GM21367 (cell line): Measurements from ENCODE around the gene ARMC8.
"Not testable (repeated sequence)": the region's sequence is repeated elsewhere in the genome, so short reads cannot be mapped to it uniquely, and the experiment has no call there.

ENCODE experiments used
- ATAC-seq: cut with Tn5 transposase; IDR thresholded peaks from one replicate; pipeline ENCODE4 v1.9.1; 2021; ENCODE audit not compliant: unreplicated experiment

ARMC8 gene, protein sequence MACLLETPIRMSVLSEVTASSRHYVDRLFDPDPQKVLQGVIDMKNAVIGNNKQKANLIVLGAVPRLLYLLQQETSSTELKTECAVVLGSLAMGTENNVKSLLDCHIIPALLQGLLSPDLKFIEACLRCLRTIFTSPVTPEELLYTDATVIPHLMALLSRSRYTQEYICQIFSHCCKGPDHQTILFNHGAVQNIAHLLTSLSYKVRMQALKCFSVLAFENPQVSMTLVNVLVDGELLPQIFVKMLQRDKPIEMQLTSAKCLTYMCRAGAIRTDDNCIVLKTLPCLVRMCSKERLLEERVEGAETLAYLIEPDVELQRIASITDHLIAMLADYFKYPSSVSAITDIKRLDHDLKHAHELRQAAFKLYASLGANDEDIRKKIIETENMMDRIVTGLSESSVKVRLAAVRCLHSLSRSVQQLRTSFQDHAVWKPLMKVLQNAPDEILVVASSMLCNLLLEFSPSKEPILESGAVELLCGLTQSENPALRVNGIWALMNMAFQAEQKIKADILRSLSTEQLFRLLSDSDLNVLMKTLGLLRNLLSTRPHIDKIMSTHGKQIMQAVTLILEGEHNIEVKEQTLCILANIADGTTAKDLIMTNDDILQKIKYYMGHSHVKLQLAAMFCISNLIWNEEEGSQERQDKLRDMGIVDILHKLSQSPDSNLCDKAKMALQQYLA

DNA sequence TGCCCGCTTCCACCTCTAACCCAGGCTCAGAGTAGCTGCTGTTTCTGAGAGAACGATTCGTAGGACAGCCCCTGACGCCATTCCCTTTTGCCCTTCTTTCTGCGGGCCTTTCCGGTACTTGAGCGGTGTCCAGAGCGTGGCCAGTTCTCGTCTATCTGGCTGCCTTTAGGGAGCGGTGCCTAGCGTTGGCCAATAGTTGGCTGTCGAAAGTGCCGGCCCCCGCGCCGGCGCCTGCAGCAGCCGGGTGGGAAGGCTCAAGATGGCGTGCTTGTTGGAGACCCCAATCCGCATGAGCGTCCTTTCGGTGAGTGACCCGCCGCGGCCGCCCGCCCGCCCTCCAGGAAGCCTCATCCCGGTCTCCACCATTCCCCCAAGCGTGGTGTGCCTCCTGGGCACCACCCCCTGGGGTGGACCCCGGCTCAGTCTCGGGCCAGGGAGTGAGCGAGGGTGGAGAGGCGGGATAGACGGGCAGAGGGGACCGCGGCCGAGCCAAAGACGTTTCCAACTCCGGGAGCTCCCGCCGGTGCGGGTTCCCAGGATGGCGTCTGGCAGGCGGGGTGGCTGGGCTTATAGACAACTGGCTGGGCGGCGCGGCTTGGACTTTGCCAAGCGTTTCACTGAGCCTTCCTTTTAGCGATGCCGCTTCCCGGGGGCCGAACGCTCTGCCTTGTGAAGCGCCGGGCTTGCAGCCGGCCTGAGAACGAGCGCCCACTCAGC, at the start of gene ARMC8:
TSS of gene ARMC8 (plus strand) at position 6 of the 717 bp plus-strand sequence. CDS start at position 260, 254 bp downstream.
- peak; percentile 36 for ATAC-seq

DNA sequence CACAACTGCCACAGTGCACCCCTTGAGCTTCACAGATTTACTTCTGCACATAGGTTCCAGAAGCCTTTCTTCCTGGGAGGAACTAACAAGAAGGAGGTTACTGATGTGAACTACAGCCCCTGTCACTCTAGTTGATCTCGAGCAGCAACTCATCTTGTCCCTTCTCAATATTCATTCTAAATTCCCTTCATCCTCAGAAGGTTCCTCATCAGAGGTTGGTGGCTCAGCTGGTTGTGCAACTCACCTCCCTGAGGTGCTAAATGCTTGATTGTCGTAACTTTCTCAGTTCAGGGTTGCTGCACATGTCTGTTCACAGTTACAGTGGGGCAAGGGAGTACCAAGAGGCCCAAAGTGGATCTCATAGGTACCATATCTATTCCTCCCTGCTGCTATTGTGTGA, 49.2 kb upstream of the ARMC8 start:
- ATAC-seq: no peak

DNA sequence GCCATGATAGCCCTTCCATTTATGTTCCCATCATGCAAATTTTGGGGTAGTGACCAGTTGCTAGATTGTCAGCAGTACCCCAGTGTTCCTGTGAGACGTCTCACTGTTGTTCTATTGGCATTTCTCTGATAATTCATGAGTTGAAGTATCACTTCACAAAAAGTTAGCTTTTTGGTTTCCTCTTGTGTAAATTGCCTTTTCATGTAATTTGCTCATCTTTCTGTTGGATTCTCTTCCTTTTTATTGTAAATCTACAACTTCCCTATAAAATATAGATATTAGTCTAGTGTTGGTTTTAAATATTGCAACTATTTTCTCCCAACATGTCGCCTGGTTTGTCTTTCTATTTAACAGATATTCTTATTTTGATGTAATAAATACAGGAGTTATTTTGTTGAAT, 47.4 kb upstream of the ARMC8 start:
- no peak for ATAC-seq

DNA sequence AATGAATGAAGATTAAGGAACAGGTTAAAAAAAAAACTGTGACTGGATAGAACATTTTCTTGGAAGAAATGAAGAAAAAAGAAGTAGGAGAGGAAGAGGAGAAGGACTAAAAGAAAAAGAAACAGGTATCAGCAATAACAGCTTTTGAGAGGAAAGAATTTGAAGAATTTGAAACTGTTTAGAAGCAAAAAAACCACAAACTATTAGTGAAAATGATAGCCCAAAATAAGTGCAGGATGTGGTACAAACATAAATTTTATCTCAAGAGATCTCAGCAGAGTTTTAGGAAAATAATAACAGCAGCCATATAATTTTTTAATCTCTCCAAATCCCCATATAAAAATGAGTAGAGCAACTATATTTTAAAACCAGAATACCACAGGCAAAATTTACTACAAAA, 46.2 kb upstream of the ARMC8 start:
- ATAC-seq: no peak

DNA sequence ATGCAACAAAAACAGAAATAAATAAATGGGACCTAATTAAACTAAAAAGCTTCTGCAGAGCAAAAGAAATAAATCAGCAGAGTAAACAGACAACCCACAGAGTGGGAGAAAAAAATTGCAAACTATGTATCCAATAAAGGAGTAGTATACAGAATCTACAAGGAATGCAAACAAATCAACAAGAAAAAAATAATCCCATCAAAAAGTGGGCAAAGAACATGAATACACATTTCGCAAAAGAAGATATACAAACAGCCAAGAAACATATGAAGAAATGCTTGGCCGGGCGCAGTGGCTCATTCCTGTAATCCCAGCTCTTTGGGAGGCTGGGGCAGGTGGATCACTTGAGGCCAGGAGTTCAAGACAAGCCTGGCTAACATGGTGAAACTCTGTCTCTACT, 44.9 kb upstream of the ARMC8 start:
- not testable (repeated sequence) for ATAC-seq

DNA sequence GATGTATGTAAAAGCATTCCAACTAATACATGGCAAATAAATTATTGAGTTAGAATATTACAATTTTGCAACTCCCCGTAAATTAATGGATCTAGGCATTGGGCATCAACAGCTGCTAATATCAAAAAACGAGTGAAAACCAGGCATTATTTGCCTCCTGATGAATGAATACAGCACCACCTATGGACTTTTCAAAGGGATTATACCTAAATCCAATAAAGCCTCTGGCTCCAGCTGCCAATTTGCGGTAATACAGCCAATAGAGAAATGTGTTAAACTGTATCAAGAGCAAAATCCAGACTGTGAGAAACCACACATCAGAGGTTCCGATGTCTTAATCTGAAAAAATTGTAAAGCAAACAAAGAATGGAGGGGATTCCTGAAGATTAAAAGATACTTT, 38.6 kb upstream of the ARMC8 start:
- no peak for ATAC-seq

DNA sequence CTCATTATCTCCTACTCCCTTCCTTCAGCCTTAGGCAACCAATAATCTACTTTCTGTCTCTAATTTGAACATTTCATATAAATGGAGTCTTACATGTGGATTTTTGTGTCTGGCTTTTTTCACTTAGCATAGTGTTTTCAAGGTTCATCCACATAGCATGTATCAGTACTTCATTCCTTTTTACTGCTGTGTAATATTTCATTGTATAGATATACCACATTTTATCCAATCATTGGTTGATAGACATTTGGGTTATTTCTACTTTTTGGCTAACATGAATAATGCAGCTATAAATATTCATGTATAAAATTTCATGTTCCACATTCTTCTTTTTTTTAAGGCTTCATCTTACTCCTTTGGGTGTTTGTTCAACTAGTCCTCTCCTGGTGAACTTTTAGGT, 32.6 kb upstream of the ARMC8 start:
- no peak for ATAC-seq

DNA sequence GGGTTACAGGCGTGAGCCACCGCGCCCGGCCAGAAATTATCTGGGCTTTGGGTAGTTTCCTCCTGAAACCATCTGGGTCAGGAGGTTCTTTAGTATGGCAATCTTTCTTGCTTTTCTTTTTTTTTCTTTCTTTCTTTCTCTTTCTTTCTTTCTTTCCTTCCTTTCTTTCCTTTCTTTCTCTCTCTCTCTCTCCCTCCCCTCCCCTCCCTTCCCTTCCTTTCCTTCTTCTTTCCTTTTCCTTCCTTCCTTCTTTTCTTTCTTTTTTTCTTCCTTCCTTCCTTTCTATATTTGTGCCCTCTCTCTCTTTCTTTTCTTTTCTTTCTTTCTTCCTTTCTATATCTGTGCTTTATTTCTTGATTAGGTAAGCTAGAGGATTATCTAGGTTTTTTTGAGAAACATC, 29.4 kb upstream of the ARMC8 start:
- no peak for ATAC-seq

DNA sequence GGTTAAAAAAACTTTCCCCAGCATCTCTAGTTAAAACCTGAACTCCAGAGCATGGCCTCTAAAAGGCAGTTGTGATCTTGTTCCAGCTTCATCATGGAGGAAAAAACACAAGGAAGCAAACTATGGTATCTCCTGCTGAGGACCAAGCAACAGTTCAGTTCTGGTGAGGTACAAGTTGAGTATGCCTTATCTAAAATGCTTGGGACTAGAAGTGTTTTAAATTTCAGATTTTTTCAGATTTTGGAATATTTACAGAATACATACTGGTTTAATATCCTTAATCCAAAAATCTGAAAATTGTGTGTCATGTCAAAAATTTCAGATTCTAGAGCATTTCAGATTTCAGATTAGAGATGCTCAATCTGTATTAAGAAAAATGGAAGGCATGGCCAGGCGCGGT, 22.0 kb upstream of the ARMC8 start:
- ATAC-seq: no peak

DNA sequence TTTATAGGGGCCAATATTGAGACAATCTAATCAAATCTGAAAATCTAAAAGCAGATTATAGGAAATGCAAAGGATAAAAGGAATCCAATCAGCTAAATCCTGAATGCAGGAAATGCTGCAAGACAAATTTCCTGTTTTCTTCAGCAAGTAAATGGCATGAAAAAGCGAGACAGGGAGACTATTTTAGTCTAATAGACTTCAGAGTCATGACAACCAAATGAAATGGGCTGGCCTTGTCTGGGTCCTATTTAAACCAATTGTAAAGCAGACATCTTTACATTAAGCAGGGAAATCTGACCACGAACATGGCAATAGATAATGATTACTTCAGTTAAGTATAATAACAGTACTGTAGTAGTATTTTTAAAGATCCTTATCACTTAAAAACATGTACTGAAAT, 14.5 kb upstream of the ARMC8 start:
- no peak for ATAC-seq

DNA sequence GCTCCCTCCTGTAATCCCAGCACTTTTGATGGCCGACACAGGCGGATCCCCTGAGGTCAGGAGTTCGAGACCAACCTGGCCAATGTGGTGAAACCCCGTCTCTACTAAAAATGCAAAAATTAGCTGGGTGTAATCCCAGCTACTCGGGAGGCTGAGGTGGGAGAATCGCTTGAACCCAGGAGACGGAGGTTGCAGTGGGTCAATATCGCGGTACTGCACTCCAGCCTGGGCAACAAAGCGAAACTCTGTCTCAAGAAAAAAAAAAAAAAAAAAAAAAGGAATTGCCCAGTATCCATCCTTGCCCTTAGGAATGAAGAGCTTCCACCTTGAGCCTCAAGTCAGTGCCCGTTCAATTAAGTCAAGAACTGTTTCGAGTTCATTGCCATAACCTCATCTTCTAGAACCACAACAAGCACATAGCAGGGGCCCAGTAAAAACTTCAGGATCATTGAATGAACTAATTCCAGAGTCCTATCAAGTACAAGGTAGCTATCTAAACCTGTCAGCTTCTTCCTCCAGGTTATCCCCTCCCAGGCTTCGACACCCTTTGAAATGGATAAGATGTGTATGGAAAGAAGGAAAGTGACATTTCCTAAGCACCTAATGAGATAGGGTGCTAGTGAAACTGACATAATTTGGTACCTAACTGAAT, 13.2 kb upstream of the ARMC8 start:
- ATAC-seq: no peak

DNA sequence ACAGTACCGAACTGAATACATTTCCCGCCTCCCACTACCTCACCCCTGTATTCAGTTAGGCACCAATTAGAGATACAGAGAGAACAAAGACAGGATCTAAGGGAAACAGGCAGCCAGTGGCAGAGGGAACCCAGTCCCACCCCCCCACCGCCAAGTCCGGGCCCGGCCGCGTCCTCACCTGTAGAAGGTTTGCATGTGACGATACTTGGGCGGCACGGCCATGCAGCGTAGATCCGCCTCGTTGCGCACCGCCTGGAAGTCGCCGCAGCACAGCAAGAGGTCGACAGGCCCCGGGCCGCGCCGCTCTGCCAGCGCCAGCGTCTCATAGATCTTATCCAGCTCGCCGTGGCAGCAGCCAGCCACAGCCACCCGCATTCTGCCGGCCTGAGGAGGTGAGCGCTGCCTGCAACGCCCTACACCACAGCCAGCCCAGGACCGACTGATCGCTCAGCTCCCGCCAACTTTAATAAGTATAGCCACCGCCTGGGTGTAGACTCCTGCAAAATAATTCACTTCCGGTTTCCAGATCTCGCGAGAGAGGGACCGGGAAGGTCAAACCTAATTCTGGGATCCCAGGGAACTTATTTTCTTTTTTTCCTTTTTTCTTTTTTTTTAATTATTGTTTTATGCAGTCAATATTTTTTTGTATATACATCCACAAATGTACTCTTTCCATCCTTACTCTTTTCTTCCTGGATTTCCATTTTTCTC, 12.5 kb upstream of the ARMC8 start, which contains the start of gene DBR1:
TSS of gene DBR1 (minus strand) at position 501 of the 711 bp plus-strand sequence. CDS start at position 375, 126 bp downstream.
- peak; percentile 88 for ATAC-seq

DNA sequence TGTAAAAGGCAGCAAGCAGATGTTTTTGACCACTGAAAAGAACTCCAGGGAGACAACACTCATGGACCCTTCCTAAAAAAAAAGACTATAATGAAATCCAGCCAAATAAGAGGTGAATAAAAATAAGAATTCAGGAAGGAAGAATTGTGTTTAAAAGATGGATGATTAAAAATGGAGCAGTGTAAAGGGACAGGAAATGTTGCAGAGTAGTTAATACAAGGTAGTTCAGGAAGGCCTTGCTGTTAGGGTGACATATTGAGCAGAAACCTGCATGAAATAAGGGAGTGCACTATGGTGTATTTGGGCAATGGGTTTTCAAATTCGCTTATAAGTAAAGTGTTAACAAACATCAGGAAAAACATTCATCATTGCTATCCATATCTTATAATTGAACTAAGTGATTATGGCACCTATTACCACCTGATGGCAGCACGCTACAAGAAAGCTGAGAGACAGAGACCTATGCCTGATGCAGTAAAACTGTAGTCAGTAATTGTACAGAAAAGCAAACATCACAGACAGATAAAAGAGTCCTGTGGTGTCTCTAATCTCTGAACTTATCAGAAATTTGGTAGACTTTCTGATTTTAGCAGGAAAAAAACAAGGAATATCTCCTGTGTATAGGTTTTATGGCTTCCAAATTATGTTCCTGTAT, 6.6 kb upstream of the ARMC8 start:
- no peak for ATAC-seq

DNA sequence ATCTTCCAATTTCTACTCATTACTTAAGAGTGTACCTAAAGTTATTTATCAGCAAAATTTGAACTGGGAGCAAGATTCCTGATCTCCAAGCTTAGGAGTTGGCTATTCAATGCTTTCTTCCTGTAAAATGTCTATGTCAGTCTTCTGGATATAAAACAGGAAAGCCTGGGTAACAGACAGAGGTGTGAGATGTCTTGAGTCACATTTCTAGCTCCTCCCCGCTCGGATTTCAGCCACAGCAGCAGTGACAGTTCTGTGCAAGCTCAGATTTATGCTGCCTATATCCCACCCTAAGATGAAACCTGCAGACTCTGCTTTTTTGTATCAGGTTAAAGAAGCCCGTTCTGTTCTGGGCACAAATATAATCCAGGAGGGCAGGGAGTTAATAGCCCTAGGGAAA, 2.1 kb upstream of the ARMC8 start:
- no peak for ATAC-seq

DNA sequence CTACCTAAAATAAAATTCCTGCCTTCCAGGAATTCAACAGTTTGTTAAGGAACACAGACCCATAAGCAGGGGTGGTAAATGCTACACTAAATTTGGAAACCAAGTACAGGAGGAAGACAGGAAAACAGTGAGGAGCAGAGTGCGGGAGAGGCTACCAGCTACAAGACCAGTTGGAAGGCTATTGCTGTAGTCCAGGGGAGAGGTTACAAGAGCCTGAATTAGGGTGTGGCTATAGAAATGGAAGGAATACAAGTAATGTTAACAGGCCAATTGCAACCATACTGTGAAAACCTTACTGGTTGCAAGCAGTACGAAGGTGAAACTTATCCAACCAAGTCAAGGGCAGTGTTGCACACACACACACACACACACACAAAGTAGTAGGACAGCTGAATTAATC, 880 bp upstream of the ARMC8 start:
- ATAC-seq: no peak

DNA sequence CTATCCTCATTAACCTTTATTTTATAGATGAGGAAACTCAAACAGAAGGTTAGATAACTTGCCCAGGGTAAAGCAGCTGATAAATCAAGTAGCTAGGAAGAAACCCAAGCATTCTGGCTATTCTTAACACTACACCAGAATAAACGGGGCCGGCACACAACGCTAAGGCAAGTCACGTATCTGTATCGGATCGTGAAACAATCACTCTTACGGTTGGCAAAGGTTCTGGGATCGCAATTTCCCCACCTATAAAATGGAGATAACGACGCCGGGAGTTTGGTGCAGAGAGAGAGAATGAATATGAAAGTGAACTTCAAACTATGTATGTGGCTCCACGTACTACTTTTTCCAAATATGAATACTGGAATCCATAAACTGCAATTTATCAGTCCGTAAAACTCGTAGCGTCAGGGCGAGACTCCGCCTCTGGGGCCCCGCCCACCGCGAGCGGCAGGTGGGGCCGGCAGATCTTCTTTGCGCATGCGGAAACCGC, 252 bp upstream of the ARMC8 start:
- ATAC-seq: peak; percentile 89

DNA sequence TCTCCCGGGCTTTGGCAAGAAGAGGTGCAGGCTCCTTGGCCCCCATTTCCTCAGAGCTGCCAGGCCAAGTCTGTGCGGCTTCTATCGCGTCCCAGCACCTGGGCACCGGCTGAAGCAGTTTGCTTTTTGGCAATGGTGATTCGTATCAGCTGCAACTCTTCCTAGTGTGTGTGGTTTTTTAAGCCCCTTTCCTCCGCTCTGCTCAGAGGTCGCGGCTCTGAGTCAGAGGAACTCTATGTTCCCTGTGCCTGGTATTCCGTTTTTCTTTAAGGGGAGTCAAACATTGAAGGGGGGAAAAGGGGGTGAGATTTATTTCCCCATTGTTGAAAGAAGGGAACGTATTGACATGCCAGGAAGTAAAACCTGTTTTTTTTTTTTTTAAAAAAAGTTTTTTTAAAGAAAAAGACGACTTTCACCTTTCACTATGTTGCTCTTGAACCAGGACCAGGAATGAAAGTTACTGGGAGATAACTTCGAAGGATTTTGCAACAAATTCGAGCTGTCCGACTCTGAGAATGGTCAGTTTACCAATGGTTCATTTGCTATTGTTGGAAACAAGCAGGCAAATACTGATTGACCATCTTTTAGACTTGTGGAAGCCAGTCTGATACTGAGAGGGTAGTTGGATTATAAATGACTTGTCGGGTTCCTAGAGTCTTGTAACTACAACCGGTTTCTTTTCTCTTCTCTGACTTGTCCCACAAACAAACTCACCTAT, 1.1 kb downstream of the ARMC8 start:
- ATAC-seq: peak; percentile 16

DNA sequence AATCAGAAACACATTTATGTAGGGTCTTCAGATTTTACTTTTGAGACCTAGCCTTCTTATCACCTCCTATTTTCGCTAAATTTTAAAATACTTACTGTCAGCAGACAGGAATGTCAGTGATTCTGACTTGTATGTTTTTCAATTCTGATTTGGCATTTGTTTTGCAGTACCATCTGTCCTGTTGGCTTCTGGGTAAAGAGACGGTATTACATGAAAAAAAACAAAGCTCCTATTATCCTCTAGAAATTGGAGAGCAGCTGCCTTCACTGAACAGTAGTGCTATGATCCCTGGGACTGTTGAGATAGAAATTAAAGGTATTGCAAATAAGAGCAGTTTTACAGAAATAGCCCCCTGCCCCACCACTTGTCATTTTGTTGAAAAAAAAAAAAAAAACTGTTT, 8.4 kb downstream of the ARMC8 start:
- ATAC-seq: no peak

DNA sequence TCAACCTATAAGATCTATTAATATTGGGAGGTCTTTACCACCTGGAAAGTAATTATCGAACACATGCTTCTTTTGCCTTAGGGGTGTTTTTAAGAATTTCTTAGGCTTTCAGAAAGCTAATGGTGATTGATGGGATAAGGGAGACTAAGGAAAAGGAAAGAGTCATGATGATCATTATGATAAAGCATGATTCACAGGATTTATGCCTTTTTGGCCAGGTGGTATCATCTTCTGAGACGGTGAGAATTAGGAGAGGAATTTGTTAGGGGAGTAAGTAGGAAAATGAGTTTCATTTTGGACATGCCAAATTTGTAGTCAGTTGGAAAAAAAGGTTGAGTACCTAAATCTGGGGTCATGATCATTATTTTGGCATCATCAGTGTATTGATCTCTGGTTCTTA, 8.9 kb downstream of the ARMC8 start:
- ATAC-seq: no peak
